Measurements from ENCODE around the gene TCF4. TPM values are rescaled to one million over a fixed set of nuclear protein-coding genes. Genes with fewer than 3 reads are reported as not detected.
A peak's percentile ranks its signal among the peaks of the same experiment; 100 is the strongest.

Gene TCF4
- polyA plus RNA-seq, 1 of the 3 experiments (the other 2 are of a cell fraction): 39.1 TPM

DNA sequence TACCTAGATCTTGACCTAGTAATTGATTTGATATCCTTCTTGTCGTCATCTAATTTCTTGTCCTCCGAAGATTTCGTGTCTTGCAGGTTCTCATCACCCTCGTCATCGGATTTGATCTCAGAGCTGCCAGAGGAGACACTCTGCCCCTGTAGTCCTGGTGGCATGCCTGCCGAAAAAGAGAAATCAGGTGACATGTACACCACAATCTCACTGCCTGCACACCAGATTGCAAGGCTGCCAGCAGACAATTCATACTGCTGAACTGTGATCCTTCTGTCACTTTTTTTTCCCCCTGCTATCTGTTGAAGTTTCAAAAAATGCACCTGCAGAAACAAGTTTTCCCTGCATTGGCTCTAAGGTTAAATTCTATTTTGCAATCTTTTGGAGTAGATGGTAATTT, 355.5 kb downstream of the TCF4 start:
- no peak for DNase-seq
- Histone ChIP-seq H3K27me3 (ENCODE audit: insufficient read depth) (no peaks in the 10 kb centered on the region), H3K9me2 (no peaks in the 10 kb centered on the region), H3K9ac (no peak overlapping the region), H3K4me3 (ENCODE audit: low read depth in 2 of 2, low read length in 1 of 2) (no peak overlapping the region), H3K4me1 (ENCODE audit: control insufficient read depth in 1 of 2, insufficient read depth in 2 of 2, low read depth in 1 of 2, low read length in 1 of 2) (peaks cover 6 to 23% of the 10 kb centered on the region in 2 experiments; a peak in 3 of 4 replicates), H3F3A (replicated peaks; ENCODE audit: insufficient read depth) (peaks cover 12% of the 10 kb centered on the region), H3K9me3 (no peaks in the 10 kb centered on the region), H3K4me2 (no peak overlapping the region), H3K79me2 (ENCODE audit: insufficient read depth) (peaks cover 8% of the 10 kb centered on the region; the same call in 1 of the 2 replicates), H3K36me3 (replicated peaks in 1 of 2; ENCODE audit: control insufficient read depth in 1 of 2, insufficient read depth in 2 of 2, low read length in 1 of 2) (peaks cover 61 to 73% of the 10 kb centered on the region in 2 experiments), H4K20me1 (ENCODE audit: insufficient read depth) (no peaks in the 10 kb centered on the region), H3K27ac (ENCODE audit: low read depth in 2 of 2, low read length in 1 of 2) (peak overlapping the region in 1 of 2 experiments; percentile 16; a peak in 1 of 4 replicates), H2AFZ (ENCODE audit: low read depth) (no peak overlapping the region)
- no peak for TF ChIP-seq SMC3 (IDR thresholded peaks at IDR 0.05; ENCODE audit: low read depth, low read length)
- TF ChIP-seq SIN3A (IDR thresholded peaks at IDR 0.05; ENCODE audit: borderline replicate concordance, low read depth, low read length): no peak
- TF ChIP-seq POLR2AphosphoS5 (IDR thresholded peaks at IDR 0.05; ENCODE audit: low read depth, low read length): peak; percentile 10; the same call in 1 of the 2 replicates
- ChIA-PET CTCF (interaction anchor here (1.2 to 3.3 kb wide), 4 partner anchors 8 to 110 kb away, joined by 3 to 31 read pairs (median 18); no protein-coding TSS in a partner anchor), POLR2A (no interaction called here)
- 93% methylated on average over 6 of the region's 6 CpGs for WGBS (ENCODE audit: low lambda C conversion rate)

DNA sequence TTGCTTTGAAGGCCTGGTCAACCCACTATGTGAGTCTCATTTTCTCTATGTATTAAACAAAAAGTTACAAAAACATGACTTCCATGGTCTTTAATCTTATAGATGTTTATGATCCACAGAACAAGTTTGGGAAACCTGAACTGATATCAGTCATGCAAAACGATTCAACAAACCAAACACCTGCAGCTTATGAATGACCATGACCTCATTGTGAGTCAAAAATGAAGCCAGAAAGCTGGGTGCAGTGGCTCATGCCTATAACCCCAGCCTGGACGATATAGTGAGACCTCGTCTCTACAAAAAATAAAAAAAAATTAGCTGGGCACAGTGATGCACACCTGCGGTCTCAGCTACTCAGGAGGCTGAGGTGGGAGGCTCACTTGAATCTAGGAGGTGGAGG, 358.3 kb downstream of the TCF4 start:
- Histone ChIP-seq H3K4me2 (no peak overlapping the region), H3K27ac (ENCODE audit: low read depth in 2 of 2, low read length in 1 of 2) (no peak overlapping the region), H3K9ac (no peak overlapping the region), H4K20me1 (ENCODE audit: insufficient read depth) (no peaks in the 10 kb centered on the region), H3K9me3 (no peaks in the 10 kb centered on the region), H3K36me3 (replicated peaks in 1 of 2; ENCODE audit: control insufficient read depth in 1 of 2, insufficient read depth in 2 of 2, low read length in 1 of 2) (peaks cover 82 to 92% of the 10 kb centered on the region in 2 experiments), H2AFZ (ENCODE audit: low read depth) (no peak overlapping the region), H3K4me3 (ENCODE audit: low read depth in 2 of 2, low read length in 1 of 2) (no peak overlapping the region), H3F3A (replicated peaks; ENCODE audit: insufficient read depth) (peaks cover 5% of the 10 kb centered on the region), H3K9me2 (no peaks in the 10 kb centered on the region), H3K27me3 (ENCODE audit: insufficient read depth) (no peaks in the 10 kb centered on the region), H3K79me2 (ENCODE audit: insufficient read depth) (peaks cover 8% of the 10 kb centered on the region; the same call in 1 of the 2 replicates), H3K4me1 (ENCODE audit: control insufficient read depth in 1 of 2, insufficient read depth in 2 of 2, low read depth in 1 of 2, low read length in 1 of 2) (peaks cover 0 to 11% of the 10 kb centered on the region in 2 experiments; a peak in 2 of 4 replicates)
- ChIA-PET CTCF (interaction anchor here (1.6 kb wide), 1 partner anchor 550 kb away, joined by 5 read pairs; no protein-coding TSS in a partner anchor), POLR2A (no interaction called here)
- WGBS (ENCODE audit: low lambda C conversion rate): 90% methylated on average over 4 of the region's 4 CpGs
- no peak for DNase-seq
- TF ChIP-seq RFX5 (IDR thresholded peaks at IDR 0.05; ENCODE audit: low read length) (no peak), POLR2AphosphoS5 (IDR thresholded peaks at IDR 0.05; ENCODE audit: low read depth, low read length) (no peak), MEF2A (IDR thresholded peaks at IDR 0.05; ENCODE audit: borderline replicate concordance, low read depth) (no peak), NRF1 (IDR thresholded peaks at IDR 0.05; ENCODE audit: low read depth, low read length) (no peak)
- TF ChIP-seq, protein P1, sequence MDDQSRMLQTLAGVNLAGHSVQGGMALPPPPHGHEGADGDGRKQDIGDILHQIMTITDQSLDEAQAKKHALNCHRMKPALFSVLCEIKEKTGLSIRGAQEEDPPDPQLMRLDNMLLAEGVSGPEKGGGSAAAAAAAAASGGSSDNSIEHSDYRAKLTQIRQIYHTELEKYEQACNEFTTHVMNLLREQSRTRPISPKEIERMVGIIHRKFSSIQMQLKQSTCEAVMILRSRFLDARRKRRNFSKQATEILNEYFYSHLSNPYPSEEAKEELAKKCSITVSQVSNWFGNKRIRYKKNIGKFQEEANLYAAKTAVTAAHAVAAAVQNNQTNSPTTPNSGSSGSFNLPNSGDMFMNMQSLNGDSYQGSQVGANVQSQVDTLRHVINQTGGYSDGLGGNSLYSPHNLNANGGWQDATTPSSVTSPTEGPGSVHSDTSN (IDR thresholded peaks at IDR 0.05): no peak
- TF ChIP-seq, protein P2, sequence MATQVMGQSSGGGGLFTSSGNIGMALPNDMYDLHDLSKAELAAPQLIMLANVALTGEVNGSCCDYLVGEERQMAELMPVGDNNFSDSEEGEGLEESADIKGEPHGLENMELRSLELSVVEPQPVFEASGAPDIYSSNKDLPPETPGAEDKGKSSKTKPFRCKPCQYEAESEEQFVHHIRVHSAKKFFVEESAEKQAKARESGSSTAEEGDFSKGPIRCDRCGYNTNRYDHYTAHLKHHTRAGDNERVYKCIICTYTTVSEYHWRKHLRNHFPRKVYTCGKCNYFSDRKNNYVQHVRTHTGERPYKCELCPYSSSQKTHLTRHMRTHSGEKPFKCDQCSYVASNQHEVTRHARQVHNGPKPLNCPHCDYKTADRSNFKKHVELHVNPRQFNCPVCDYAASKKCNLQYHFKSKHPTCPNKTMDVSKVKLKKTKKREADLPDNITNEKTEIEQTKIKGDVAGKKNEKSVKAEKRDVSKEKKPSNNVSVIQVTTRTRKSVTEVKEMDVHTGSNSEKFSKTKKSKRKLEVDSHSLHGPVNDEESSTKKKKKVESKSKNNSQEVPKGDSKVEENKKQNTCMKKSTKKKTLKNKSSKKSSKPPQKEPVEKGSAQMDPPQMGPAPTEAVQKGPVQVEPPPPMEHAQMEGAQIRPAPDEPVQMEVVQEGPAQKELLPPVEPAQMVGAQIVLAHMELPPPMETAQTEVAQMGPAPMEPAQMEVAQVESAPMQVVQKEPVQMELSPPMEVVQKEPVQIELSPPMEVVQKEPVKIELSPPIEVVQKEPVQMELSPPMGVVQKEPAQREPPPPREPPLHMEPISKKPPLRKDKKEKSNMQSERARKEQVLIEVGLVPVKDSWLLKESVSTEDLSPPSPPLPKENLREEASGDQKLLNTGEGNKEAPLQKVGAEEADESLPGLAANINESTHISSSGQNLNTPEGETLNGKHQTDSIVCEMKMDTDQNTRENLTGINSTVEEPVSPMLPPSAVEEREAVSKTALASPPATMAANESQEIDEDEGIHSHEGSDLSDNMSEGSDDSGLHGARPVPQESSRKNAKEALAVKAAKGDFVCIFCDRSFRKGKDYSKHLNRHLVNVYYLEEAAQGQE (IDR thresholded peaks at IDR 0.05; ENCODE audit: low read depth, low read length): no peak
